GM12878 (cell line): ENCODE results near the gene CRYAA. TPM values are rescaled to one million over a fixed set of nuclear protein-coding genes. Genes with fewer than 3 reads are reported as not detected.
"Not testable (repeated sequence)": the region's sequence is repeated elsewhere in the genome, so short reads cannot be mapped to it uniquely, and the experiment has no call there.

ENCODE experiments used
- ATAC-seq: fragments of 200-7000 bp; cut with Tn5 transposase; 3 replicates; pipeline ENCODE4 v1.9.1; 2020; ENCODE audit warnings: mild to moderate bottlenecking, moderate library complexity
- BruUV-seq: library from RNA; stranded (reverse); fragments of 400-500 nt; replicated peaks from 2 replicates; lab custom pipeline; 2021; lab: Mats Ljungman, UMichigan
- CTCF ChIA-PET: fragments of 300-600 bp; sonication (Branson Sonifier 250); formaldehyde crosslinking; extraction: SDS; loops from one replicate; lab custom pipeline; 2021; ENCODE audit warnings: inconsistent platforms; lab: Yijun Ruan, JAX
- POLR2A ChIA-PET: fragments of 350-600 bp; formaldehyde crosslinking; extraction: SDS; loops from one replicate; lab custom pipeline; 2021; ENCODE audit warnings: inconsistent platforms; lab: Charles Lee
- RAD21 ChIA-PET: fragments of 300-600 bp; sonication (Branson Sonifier 250); formaldehyde crosslinking; loops from one replicate; lab custom pipeline; 2023; ENCODE audit warnings: antibody characterized with exemption; ENCODE audit not compliant: unreplicated experiment; lab: Charles Lee
- SMC1A ChIA-PET: fragments of 300-600 bp; sonication (Branson Sonifier 250); formaldehyde crosslinking; loops from one replicate; lab custom pipeline; 2023; ENCODE audit not compliant: unreplicated experiment, uncharacterized antibody; lab: Charles Lee
- DNase-seq: peaks from one replicate; pipeline ENCODE4 v3.0.0-alpha.2; 2011; ENCODE audit warnings: low read depth, low spot score
- FAIRE-seq: peaks from 3 replicates; lab custom pipeline; 2011; peaks lifted over from hg19 to GRCh38; lab: Jason Lieb, UNC
- H2AFZ ChIP-seq: 2 replicates; pipeline ENCODE4 v1.6.0; 2011; ENCODE audit warnings: low read depth, low read length, control low read depth; ENCODE audit not compliant: control insufficient read depth
- H3K27ac ChIP-seq: 2 replicates; pipeline ENCODE4 v1.5.1; 2011; ENCODE audit warnings: control low read depth; ENCODE audit not compliant: control insufficient read depth, insufficient read depth
- H3K27me3 ChIP-seq, 2 experiments: replicated peaks in 1 of 2; 2 replicates each; pipeline versions ENCODE4 v1.6.0 to v1.6.1; 2011; ENCODE audit warnings: low read length in 1 of 2; ENCODE audit not compliant: control insufficient read depth in 2 of 2, insufficient read depth in 2 of 2
- H3K36me3 ChIP-seq, 2 experiments: 2 replicates each; pipeline ENCODE4 v1.5.1; 2011; ENCODE audit warnings: low read length in 1 of 2; ENCODE audit not compliant: control insufficient read depth in 2 of 2, insufficient read depth in 2 of 2
- H3K4me1 ChIP-seq: 2 replicates; pipeline ENCODE4 v1.6.1; 2011; ENCODE audit warnings: mild to moderate bottlenecking, low read length, moderate library complexity, mixed read lengths; ENCODE audit not compliant: control insufficient read depth, insufficient read depth
- H3K4me2 ChIP-seq: 2 replicates; pipeline ENCODE4 v1.6.0; 2011; ENCODE audit warnings: control low read depth; ENCODE audit not compliant: control insufficient read depth, insufficient read depth
- H3K4me3 ChIP-seq: fragments of 200-600 bp; sonication (generic); 2 replicates; pipeline ENCODE4 v1.5.1; 2016
- H3K79me2 ChIP-seq: 2 replicates; pipeline ENCODE4 v1.6.0; 2011; ENCODE audit warnings: low read length; ENCODE audit not compliant: control insufficient read depth, insufficient read depth
- H3K9ac ChIP-seq: 2 replicates; pipeline ENCODE4 v1.8.0; 2011; ENCODE audit warnings: low read length, control low read depth, mixed read lengths; ENCODE audit not compliant: control insufficient read depth, insufficient read depth
- H3K9me3 ChIP-seq: replicated peaks from 3 replicates; pipeline ENCODE4 v1.5.1; 2011; ENCODE audit warnings: mild to moderate bottlenecking, low read length; ENCODE audit not compliant: control insufficient read depth, insufficient read depth
- H4K20me1 ChIP-seq: 2 replicates; pipeline ENCODE4 v1.6.0; 2011; ENCODE audit not compliant: control insufficient read depth, insufficient read depth
- WGBS: methylation state at CpG from one replicate; pipeline ENCODE4 v1.1.6; 2016; ENCODE audit warnings: low lambda C conversion rate; ENCODE audit not compliant: insufficient replicate concordance, insufficient coverage; ENCODE audit errors: missing lambda C conversion rate; 5-methylcytosine and 5-hydroxymethylcytosine counted together
- in situ Hi-C: fragments of 300-500 bp; cut with MboI; formaldehyde crosslinking; loops from 9 replicates; pipeline ENCODE4 v1.14.3; 2018; ENCODE audit warnings: mixed read lengths
- intact Hi-C: fragments of 100-400 bp; cut with micrococcal nuclease; formaldehyde crosslinking; loops from one replicate; pipeline ENCODE4 v1.14.2; 2022; ENCODE audit not compliant: unreplicated experiment
- polyA plus RNA-seq, 11 experiments: library from polyadenylated mRNA; depleted of rRNA in 4 of 11; unstranded in 6 of 11; stranded (reverse) in 5 of 11; fragments of >200 nt; fragmentation: Nextera tagmentation in 4 of 11; fragmentation: Illumina TruSeq in 1 of 11; extraction: Ambion mirVana in 4 of 11; extraction: Trizol in 1 of 11; gene quantifications; 1 replicate in 1 of 11; 2 replicates in 10 of 11; pipeline versions ENCODE4 v1.2.1 to v1.2.3, GENCODE V29; 2011 to 2016; ENCODE audit warnings: inconsistent platforms in 2 of 11, missing spikeins in 2 of 11, low read depth in 1 of 11
- total RNA-seq, 4 experiments: library from RNA; depleted of rRNA in 3 of 4; stranded (reverse); fragments of >200 nt in 3 of 4; fragmentation: Illumina TruSeq in 1 of 4; extraction: Trizol in 1 of 4; gene quantifications; 2 replicates each; pipeline versions ENCODE4 v1.2.1 to v1.2.3, GENCODE V29; 2013 to 2021

CRYAA gene
- total and polyA plus RNA-seq, 10 of the 15 experiments (the other 5 are each of a cell fraction or from before 2014, with no cell fraction given), result not detected

DNA sequence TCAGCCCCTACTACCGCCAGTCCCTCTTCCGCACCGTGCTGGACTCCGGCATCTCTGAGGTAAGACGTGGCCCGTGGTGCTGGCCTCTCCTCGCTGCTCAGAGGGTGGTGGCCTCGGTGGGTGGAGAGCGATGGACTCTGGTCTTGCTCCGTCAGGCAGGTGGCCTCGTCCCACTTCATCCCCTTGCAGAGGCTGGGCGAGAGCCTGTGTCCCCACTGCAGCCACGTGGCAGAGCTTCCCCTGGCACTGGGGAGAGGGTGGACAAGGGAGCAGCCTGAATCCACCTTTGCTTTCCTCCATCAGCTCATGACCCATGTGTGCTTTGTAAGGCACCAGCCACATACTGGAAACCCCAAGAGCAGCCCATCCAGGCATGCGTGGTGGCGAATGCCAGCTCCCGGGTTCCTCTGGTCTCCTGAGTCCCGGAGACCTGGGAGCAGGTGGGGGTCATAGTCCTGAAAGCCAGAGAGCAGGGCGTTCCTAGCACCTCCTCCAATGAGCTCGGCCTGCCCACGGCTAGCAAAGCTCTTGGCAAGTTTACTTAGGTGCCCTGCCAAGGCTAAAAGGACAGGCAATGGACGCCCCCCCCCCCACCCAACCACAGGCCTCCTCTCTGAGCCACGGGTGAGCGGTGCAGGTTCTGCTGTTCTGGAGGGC is 550 bp downstream of the CRYAA start:
- H4K20me1 ChIP-seq, POLR2A ChIA-PET, CTCF ChIA-PET, H3K9me3 ChIP-seq, H3K27ac ChIP-seq, H3K36me3 ChIP-seq, RAD21 ChIA-PET, SMC1A ChIA-PET, H3K9ac ChIP-seq, intact Hi-C loops, in situ Hi-C loops, H3K4me2 ChIP-seq, BruUV-seq, ATAC-seq, H3K4me3 ChIP-seq, DNase-seq, H3K27me3 ChIP-seq, H3K4me1 ChIP-seq, H2AFZ ChIP-seq, FAIRE-seq, H3K79me2 ChIP-seq: not testable (repeated sequence)
- no CpG with 5 or more reads among the region's 23 CpGs for WGBS

DNA sequence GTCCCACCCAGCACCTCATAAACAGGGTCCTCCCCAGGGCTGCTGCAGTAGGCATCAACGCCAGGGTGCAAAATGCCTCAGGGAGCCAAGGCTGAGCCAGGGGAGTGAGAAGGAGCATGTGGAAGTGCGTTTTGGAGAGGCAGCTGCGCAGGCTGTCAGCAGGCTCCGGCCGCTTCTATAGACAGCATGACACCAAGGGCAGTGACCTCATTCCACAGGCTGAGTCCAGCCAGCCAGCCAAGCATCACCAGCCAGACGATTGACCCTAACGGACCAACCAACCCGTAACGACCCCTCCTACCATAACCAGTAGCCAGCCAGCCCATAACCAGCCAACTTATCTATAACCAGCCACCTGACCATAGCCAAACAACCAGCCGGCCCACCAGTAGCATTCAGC is 1.1 kb downstream of the CRYAA start:
- in situ Hi-C loops, H3K4me3 ChIP-seq, FAIRE-seq, BruUV-seq, H3K4me2 ChIP-seq, H3K36me3 ChIP-seq, DNase-seq, H4K20me1 ChIP-seq, H3K27ac ChIP-seq, H3K27me3 ChIP-seq, H3K9ac ChIP-seq, ATAC-seq, intact Hi-C loops, H3K4me1 ChIP-seq, CTCF ChIA-PET, RAD21 ChIA-PET, H2AFZ ChIP-seq, H3K79me2 ChIP-seq, POLR2A ChIA-PET, H3K9me3 ChIP-seq, SMC1A ChIA-PET: not testable (repeated sequence)
- no CpG with 5 or more reads among the region's 10 CpGs for WGBS

DNA sequence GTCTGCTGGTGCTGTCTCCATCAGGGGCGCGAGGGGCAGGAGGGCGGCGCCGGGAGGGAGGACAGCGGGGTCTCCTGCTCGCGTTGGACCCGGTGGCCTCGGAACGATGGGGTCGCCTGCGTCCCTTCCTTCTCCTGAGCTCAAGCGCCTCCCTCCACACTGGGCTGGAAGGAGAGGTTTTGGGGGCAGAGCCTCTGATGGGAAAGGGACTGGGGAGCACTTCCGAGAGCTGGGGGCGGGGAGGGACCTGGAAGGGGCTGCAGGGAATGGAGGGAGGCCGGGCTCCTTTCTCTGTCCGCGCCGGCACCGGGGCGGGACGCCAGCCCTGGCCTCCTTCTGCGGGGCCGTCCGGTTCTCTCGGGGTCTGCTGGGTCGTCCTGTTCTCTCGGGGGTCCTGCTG is 4.0 kb downstream of the CRYAA start:
- H3K79me2 ChIP-seq, H3K4me1 ChIP-seq, RAD21 ChIA-PET, H3K4me3 ChIP-seq, FAIRE-seq, H2AFZ ChIP-seq, H3K4me2 ChIP-seq, H3K27ac ChIP-seq, ATAC-seq, BruUV-seq, H3K27me3 ChIP-seq, POLR2A ChIA-PET, H3K9ac ChIP-seq, intact Hi-C loops, H3K36me3 ChIP-seq, in situ Hi-C loops, SMC1A ChIA-PET, H4K20me1 ChIP-seq, H3K9me3 ChIP-seq, DNase-seq, CTCF ChIA-PET: not testable (repeated sequence)
- no CpG with 5 or more reads among the region's 29 CpGs for WGBS

DNA sequence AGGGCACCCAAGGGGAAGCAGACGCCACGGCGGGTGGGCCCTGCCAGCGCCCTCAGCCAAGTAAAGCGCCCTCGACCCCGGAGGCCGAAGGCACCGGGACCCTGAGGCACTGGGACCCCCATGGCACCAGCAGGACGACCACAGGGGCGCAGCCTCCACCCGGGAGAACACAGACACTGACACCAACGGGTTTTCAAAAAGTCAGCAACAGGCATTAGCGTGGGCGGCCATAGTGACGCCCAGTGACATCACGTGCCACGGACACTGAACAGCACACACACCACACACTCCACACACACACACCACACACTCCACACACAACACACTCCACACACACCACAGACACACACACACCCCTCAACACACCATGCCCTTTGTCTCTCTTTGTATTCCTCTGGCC is 4.6 kb downstream of the CRYAA start:
- CTCF ChIA-PET, H3K4me2 ChIP-seq, in situ Hi-C loops, RAD21 ChIA-PET, H3K4me3 ChIP-seq, POLR2A ChIA-PET, H3K9me3 ChIP-seq, H3K79me2 ChIP-seq, H3K4me1 ChIP-seq, H4K20me1 ChIP-seq, H3K27me3 ChIP-seq, BruUV-seq, H3K9ac ChIP-seq, H2AFZ ChIP-seq, intact Hi-C loops, H3K27ac ChIP-seq, H3K36me3 ChIP-seq, SMC1A ChIA-PET, DNase-seq: not testable (repeated sequence)
- ATAC-seq, result peak; percentile 4
- no CpG with 5 or more reads among the region's 18 CpGs for WGBS
- FAIRE-seq, result peak; percentile 97
